HG02571 (cell line): ENCODE measurements around the gene MEGF11.

Experiments
- ATAC-seq: cut with Tn5 transposase; IDR thresholded peaks from one replicate; pipeline ENCODE4 v1.9.1; 2021; ENCODE audit warnings: mild to moderate bottlenecking, moderate library complexity; ENCODE audit not compliant: unreplicated experiment

MEGF11 gene

GRCh38 chr15:66241087-66241907, 12.3 kb downstream of the MEGF11 start:
- ATAC-seq = no peak

- no peak for ATAC-seq
These were observed 13.2 kb downstream of the MEGF11 start for GRCh38 chr15:66240240-66240794.

DNA sequence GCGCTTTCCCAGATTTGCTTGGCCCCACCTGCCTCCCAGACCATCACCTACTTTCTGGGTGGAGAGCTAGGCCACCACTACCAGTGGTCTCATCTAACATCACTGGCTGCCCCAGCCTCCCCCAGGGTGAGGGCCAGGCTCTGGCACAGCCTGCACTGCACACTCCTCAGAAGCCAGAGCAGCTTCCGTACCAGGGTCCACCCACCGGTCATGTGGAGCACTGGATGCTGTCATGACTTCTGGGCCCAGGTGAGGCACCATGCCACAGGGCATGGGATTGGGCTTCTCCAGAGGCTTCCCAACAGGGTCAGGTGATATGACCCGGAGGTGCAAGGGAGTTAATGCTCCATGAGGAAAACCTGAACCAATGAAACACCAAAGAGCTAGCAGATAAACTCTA, 14.0 kb downstream of the MEGF11 start:
- ATAC-seq = no peak

- no peak for ATAC-seq
These were observed 15.2 kb downstream of the MEGF11 start for GRCh38 chr15:66238318-66238717.

GRCh38 chr15:66237513-66238235, 15.9 kb downstream of the MEGF11 start:
- no peak for ATAC-seq

DNA sequence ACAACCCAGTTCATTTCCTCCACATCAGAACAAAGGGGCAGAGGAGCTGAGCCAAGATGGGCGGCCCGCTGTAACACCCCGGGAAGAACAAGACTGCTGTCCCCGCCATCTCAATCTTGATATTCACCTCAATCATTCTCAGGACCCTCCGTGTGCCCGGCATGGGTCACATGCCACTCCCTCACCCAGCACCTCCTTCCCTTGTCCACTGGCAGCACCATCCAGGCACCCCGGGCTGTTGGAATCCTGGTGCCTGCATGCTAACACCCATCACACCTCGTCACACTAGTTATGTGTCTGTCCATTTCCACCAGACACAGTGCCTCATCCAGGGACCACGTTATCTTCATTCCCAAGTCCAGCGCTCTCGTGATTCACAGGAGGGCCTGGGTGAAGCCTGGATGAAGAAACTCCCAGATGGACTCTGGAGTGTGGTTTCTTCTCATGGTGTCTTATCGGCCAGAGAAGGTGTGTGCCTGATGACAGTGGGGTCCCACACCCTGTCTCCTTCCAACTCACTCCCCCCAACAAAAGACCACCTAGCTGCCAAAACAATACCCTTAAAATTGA, 16.7 kb downstream of the MEGF11 start:
- ATAC-seq = no peak

DNA sequence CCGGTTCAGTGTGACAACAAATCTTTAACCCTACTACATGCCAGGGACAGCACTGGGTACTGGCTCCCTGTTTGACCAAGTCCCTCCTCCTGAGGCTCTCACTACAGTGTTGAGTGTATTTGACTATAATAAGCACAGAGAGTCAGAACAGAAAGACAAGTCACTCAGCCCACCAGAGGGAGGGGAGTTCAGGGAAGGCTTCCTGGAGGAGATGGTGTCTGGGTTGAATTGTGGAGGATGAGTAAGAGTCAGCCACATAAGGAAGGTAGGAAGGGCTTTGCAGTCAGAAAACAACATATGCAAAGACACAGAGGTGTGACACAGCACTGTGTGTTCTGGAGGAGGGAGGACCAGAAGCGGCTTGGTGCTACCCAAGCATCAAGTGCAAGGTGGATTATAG, 17.7 kb downstream of the MEGF11 start:
- no peak for ATAC-seq

GRCh38 chr15:66234798-66235197, 18.8 kb downstream of the MEGF11 start:
- ATAC-seq = no peak

GRCh38 chr15:66233487-66234415, 19.8 kb downstream of the MEGF11 start:
- no peak for ATAC-seq

- no peak for ATAC-seq
These were observed 21.3 kb downstream of the MEGF11 start for GRCh38 chr15:66232267-66232625.

- no peak for ATAC-seq
These were observed 21.9 kb downstream of the MEGF11 start for GRCh38 chr15:66231394-66232266.

- ATAC-seq = no peak
These were observed 23.6 kb downstream of the MEGF11 start for GRCh38 chr15:66229790-66230465.

DNA sequence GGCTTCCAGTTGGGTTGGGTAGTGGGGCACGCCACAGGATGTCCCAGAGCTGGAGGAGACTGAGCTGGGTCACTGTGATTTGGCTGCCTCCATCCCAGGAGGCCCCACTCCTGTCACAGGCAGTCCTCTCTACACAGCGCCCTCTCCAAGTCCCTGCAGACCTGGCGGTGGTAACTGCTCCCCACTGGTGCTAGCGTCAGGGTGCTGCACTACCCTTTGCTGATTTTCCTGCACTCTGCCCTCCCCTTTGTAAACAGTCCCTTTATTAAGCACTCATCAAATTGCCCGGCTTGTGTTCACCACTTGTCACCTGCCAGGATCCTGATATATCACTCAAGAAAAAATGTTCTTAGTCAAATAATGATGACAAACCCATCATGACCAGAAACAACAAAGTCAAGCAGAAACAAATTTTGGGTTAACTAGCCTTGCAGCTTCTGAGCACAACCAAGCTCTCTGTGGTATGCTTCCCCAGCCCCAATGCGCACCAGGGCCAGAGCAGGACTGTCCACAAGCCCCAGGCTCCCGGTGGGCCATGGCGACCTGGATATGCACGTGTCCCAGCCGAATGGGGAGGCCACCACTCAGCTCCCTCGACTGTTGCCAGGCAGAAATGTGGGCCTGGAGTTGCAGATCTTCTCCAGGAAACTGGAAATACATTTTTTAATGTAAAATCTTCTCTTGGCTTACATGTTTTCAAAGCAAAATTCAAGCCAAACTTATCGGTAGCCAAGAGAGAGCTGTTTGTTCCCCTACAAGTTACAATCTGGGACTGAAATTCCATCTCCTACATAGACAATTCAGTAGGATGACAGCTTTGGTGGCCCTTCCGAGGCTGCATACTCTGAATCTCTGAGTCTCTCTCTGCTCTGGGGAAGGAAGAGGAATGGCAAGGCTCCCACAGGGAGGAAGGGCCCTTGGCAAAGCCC, 24.5 kb downstream of the MEGF11 start:
- ATAC-seq = no peak

- no peak for ATAC-seq
These were observed 26.8 kb downstream of the MEGF11 start for GRCh38 chr15:66226736-66227135.

DNA sequence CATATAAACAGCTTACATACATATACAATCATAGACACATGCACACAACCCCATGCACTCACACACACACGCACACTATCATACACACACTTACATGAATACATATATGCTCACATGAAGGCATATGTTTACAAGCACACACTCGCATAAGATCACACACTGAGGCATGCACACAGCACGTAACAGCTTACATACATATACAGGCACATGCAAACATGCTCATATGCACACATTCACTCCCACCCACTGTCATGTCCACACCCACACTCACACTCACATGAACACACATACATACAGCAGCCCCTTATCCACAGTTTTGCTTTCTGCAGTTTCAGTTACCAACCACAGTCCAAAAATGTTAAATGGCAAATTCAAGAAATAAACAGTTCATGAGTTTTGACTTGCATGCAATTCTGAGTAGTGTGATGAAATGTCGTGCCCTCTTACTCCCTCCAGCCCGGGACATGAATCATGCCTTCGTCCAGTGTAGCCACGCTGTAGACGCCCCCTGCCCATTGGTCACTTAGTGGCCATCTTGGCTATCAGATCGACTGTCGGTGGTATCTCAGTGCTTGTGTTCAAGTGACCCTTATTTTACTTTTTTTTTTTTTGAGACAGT, 27.8 kb downstream of the MEGF11 start:
- ATAC-seq = no peak

DNA sequence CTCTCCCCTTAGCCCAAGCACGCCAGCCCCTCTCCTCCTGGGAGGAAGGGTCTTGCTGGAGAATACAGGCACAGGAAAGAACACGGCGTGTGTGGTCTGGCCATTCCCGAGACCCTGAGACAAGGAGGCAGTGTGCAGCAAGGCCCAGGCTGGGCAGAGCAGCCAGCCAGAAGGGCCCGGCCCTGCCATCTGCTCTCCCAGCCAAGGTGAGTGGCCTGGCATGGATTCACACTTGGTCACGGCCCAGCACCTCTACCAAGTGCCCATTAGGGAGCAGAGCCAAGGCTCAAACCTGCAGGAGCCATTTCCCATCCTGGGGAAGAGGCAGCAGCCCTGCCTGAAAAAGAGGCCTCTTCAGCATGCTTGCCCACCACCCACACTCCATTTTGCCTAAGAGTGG, 28.6 kb downstream of the MEGF11 start:
- ATAC-seq = no peak
